Esophagus muscularis mucosa (tissue), 3 donors: ENCODE data around the gene NEO1.

Experiments used
- POLR2AphosphoS5 ChIP-seq, 2 donors: sonication (generic); formaldehyde crosslinking; IDR thresholded peaks; one replicate each; pipeline ENCODE4 v1.6.1; 2017; ENCODE audit warnings: antibody characterized with exemption in 2 of 2
- TF ChIP-seq, protein P1 (sequence below), 3 experiments: fragments of 200-600 bp in 2 of 3; fragments of 450-650 bp in 1 of 3; sonication (generic) in 2 of 3; IDR thresholded peaks; one replicate each; pipeline ENCODE4 v1.5.1; 2017 to 2019; ENCODE audit warnings: antibody characterized with exemption in 3 of 3, mild to moderate bottlenecking in 2 of 3, moderate library complexity in 1 of 3

DNA sequence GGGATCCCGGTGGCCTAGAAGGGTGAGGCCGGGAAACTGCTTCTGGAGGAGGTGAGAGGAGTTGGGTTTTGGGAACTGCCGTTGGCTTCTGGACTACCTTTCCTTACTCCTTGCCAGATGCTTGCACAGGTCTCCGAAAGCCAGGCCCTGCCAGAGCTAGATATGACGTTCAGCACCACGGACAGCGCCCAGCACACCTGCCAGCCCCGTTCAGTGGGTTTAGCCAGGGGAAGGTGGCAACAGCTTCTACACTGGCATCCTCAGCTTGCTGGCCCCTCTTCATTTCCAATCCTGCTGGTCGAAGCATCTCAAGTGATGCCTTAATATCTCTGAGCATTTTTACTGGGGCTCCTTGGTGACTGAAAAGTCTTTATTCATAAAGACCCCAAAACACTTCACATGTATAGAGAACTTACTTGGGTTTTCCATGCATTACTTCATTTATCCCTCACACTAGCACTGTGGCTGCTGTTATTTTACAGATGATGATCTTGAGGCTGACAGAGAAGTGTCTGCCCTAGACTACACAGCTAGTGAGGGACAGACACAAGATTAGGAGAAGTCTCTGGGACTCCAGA, 294.6 kb downstream of the NEO1 start:
- TF ChIP-seq, protein P1, sequence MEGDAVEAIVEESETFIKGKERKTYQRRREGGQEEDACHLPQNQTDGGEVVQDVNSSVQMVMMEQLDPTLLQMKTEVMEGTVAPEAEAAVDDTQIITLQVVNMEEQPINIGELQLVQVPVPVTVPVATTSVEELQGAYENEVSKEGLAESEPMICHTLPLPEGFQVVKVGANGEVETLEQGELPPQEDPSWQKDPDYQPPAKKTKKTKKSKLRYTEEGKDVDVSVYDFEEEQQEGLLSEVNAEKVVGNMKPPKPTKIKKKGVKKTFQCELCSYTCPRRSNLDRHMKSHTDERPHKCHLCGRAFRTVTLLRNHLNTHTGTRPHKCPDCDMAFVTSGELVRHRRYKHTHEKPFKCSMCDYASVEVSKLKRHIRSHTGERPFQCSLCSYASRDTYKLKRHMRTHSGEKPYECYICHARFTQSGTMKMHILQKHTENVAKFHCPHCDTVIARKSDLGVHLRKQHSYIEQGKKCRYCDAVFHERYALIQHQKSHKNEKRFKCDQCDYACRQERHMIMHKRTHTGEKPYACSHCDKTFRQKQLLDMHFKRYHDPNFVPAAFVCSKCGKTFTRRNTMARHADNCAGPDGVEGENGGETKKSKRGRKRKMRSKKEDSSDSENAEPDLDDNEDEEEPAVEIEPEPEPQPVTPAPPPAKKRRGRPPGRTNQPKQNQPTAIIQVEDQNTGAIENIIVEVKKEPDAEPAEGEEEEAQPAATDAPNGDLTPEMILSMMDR (IDR thresholded peaks at IDR 0.05), result no peak
- TF ChIP-seq POLR2AphosphoS5 (IDR thresholded peaks at IDR 0.05), result no peak
